Erythroblast (primary cell): Measurements from ENCODE around the gene GPR33.

Experiments
- GATA1 ChIP-seq: IDR thresholded peaks from 2 replicates; pipeline ENCODE4 v1.6.1; 2011; ENCODE audit warnings: low read depth, mild to moderate bottlenecking, control low read depth, low read length, moderate library complexity
- POLR2A ChIP-seq: IDR thresholded peaks from 2 replicates; pipeline ENCODE4 v1.6.1; 2011; ENCODE audit warnings: mild to moderate bottlenecking, low read length

- TF ChIP-seq POLR2A (no peak), GATA1 (no peak)
These were observed 20.3 kb upstream of the GPR33 start for GRCh38 chr14:31508135-31508534.
